H9 (cell line): ENCODE measurements around the gene TMEM119. TPM values are rescaled to one million over a fixed set of nuclear protein-coding genes. Genes with fewer than 3 reads are reported as not detected.

Experiments used
- DNase-seq: peaks from one replicate; pipeline ENCODE4 v3.0.0-alpha.2; 2017
- H2AFZ ChIP-seq: one replicate; pipeline ENCODE4 v1.6.1; 2013; ENCODE audit warnings: mild to moderate bottlenecking, low read length, control low read depth, moderate library complexity
- H2AK5ac ChIP-seq: 2 replicates; pipeline ENCODE4 v1.6.1; 2013; ENCODE audit warnings: low read length, control low read depth, mixed read lengths; ENCODE audit not compliant: insufficient read length
- H2BK120ac ChIP-seq: one replicate; pipeline ENCODE4 v1.6.1; 2013; ENCODE audit warnings: low read depth, mild to moderate bottlenecking, low read length, control low read depth, inconsistent platforms; ENCODE audit not compliant: poor library complexity, severe bottlenecking
- H2BK12ac ChIP-seq: 2 replicates; pipeline ENCODE4 v1.6.1; 2013; ENCODE audit warnings: low read length, control low read depth, mixed read lengths, low read depth; ENCODE audit not compliant: insufficient read length
- H2BK15ac ChIP-seq: 2 replicates; pipeline ENCODE4 v1.6.1; 2013; ENCODE audit warnings: low read depth, low read length, control low read depth
- H2BK20ac ChIP-seq: one replicate; pipeline ENCODE4 v1.6.1; 2013; ENCODE audit warnings: low read depth, mild to moderate bottlenecking, low read length, control low read depth, inconsistent platforms; ENCODE audit not compliant: poor library complexity, severe bottlenecking
- H2BK5ac ChIP-seq: 2 replicates; pipeline ENCODE4 v1.6.1; 2013; ENCODE audit warnings: low read length, control low read depth, mixed read lengths; ENCODE audit not compliant: insufficient read length
- H3K14ac ChIP-seq: 2 replicates; pipeline ENCODE4 v1.6.1; 2013; ENCODE audit warnings: low read length, control low read depth; ENCODE audit not compliant: insufficient read depth
- H3K18ac ChIP-seq: 2 replicates; pipeline ENCODE4 v1.6.1; 2013; ENCODE audit warnings: low read depth, mild to moderate bottlenecking, mixed read lengths, low read length, control low read depth; ENCODE audit not compliant: insufficient read length
- H3K23ac ChIP-seq: 2 replicates; pipeline ENCODE4 v1.6.1; 2013; ENCODE audit warnings: low read length, control low read depth, mixed read lengths, low read depth; ENCODE audit not compliant: insufficient read length
- H3K23me2 ChIP-seq: 2 replicates; pipeline ENCODE4 v1.6.1; 2013; ENCODE audit warnings: low read depth, mild to moderate bottlenecking, mixed read lengths, low read length, control low read depth; ENCODE audit not compliant: insufficient read length, poor library complexity, severe bottlenecking
- H3K27ac ChIP-seq: 2 replicates; pipeline ENCODE4 v1.5.1; 2013; ENCODE audit warnings: low read length, control low read depth, mixed read lengths, low read depth; ENCODE audit not compliant: insufficient read length
- H3K27me3 ChIP-seq: 2 replicates; pipeline ENCODE4 v1.6.1; 2013; ENCODE audit warnings: low read length, control low read depth, inconsistent platforms; ENCODE audit not compliant: insufficient read depth
- H3K4ac ChIP-seq: 2 replicates; pipeline ENCODE4 v1.6.1; 2013; ENCODE audit warnings: low read depth, mild to moderate bottlenecking, control low read depth, inconsistent platforms, low read length, moderate library complexity
- H3K4me1 ChIP-seq: 2 replicates; pipeline ENCODE4 v1.6.1; 2013; ENCODE audit warnings: low read length, control low read depth, inconsistent platforms; ENCODE audit not compliant: insufficient read depth
- H3K4me2 ChIP-seq: 2 replicates; pipeline ENCODE4 v1.6.1; 2013; ENCODE audit warnings: low read length, control low read depth, mixed read lengths; ENCODE audit not compliant: insufficient read length, insufficient read depth
- H3K56ac ChIP-seq: 2 replicates; pipeline ENCODE4 v1.6.1; 2013; ENCODE audit warnings: low read depth, mild to moderate bottlenecking, mixed read lengths, low read length, control low read depth; ENCODE audit not compliant: insufficient read length
- H3K79me1 ChIP-seq: 2 replicates; pipeline ENCODE4 v1.6.1; 2013; ENCODE audit warnings: low read depth, mild to moderate bottlenecking, moderate library complexity, low read length, control low read depth, inconsistent platforms; ENCODE audit not compliant: insufficient read depth, poor library complexity, severe bottlenecking
- H3K79me2 ChIP-seq: 2 replicates; pipeline ENCODE4 v1.6.1; 2013; ENCODE audit warnings: low read length, control low read depth, inconsistent platforms; ENCODE audit not compliant: insufficient read depth
- H3K9ac ChIP-seq: 2 replicates; pipeline ENCODE4 v1.6.1; 2013; ENCODE audit warnings: low read length, control low read depth, mixed read lengths; ENCODE audit not compliant: insufficient read length; ENCODE audit errors: extremely low read depth
- H3K9me3 ChIP-seq: one replicate; pipeline ENCODE4 v1.6.1; 2013; ENCODE audit warnings: low read depth, low read length, inconsistent platforms; ENCODE audit not compliant: control insufficient read depth
- H3T11ph ChIP-seq: one replicate; pipeline ENCODE4 v1.6.1; 2013; ENCODE audit warnings: mild to moderate bottlenecking, low read length, control low read depth, inconsistent platforms
- H4K20me1 ChIP-seq: one replicate; pipeline ENCODE4 v1.6.1; 2013; ENCODE audit not compliant: control insufficient read depth, insufficient read length, insufficient read depth
- H4K5ac ChIP-seq: 2 replicates; pipeline ENCODE4 v1.6.1; 2013; ENCODE audit warnings: low read depth, mild to moderate bottlenecking, mixed read lengths, low read length, control low read depth; ENCODE audit not compliant: insufficient read length
- H4K8ac ChIP-seq: replicated peaks from 2 replicates; pipeline ENCODE4 v1.6.1; 2013; ENCODE audit warnings: low read length, control low read depth, mixed read lengths, low read depth; ENCODE audit not compliant: insufficient read length
- H4K91ac ChIP-seq: 2 replicates; pipeline ENCODE4 v1.6.1; 2013; ENCODE audit warnings: low read depth, mild to moderate bottlenecking, moderate library complexity, mixed read lengths, low read length, control low read depth; ENCODE audit not compliant: insufficient read length
- H3K27ac Mint-ChIP-seq, 3 experiments: 2 replicates in 2 of 3; 3 replicates in 1 of 3; pipeline ENCODE4 v1.8.0; 2020 to 2021; ENCODE audit warnings: mixed read lengths in 3 of 3, mild to moderate bottlenecking in 1 of 3, moderate library complexity in 1 of 3
- H3K27me3 Mint-ChIP-seq: 2 replicates; pipeline ENCODE4 v1.8.0; 2021; ENCODE audit warnings: low read depth, mild to moderate bottlenecking, moderate library complexity, mixed read lengths
- H3K36me3 Mint-ChIP-seq, 3 experiments: 2 replicates in 2 of 3; 3 replicates in 1 of 3; pipeline ENCODE4 v1.8.0; 2020 to 2021; ENCODE audit warnings: low read depth in 3 of 3, mixed read lengths in 3 of 3; ENCODE audit not compliant: insufficient read depth in 1 of 3
- H3K4me1 Mint-ChIP-seq, 2 experiments: 2 replicates each; pipeline ENCODE4 v1.8.0; 2020; ENCODE audit warnings: mixed read lengths in 2 of 2
- H3K4me3 Mint-ChIP-seq, 2 experiments: 2 replicates in 1 of 2; 3 replicates in 1 of 2; pipeline ENCODE4 v1.8.0; 2020 to 2021; ENCODE audit warnings: mild to moderate bottlenecking in 2 of 2, mixed read lengths in 2 of 2, moderate library complexity in 1 of 2
- H3K9me3 Mint-ChIP-seq, 2 experiments: 2 replicates in 1 of 2; 3 replicates in 1 of 2; pipeline ENCODE4 v1.8.0; 2020; ENCODE audit warnings: mild to moderate bottlenecking in 2 of 2, mixed read lengths in 2 of 2, moderate library complexity in 1 of 2
- CTCF ChIP-seq: fragments of 200-600 bp; sonication (generic); conservative IDR thresholded peaks from 3 replicates; pipeline ENCODE4 v1.8.0; 2021; ENCODE audit warnings: antibody characterized with exemption, mild to moderate bottlenecking
- WGBS: extraction: QIAGEN DNeasy Blood & Tissue Kit; methylation state at CpG from one replicate; pipeline ENCODE4 v1.1.7; 2013; ENCODE audit warnings: missing lambda C conversion rate, low lambda C conversion rate, mixed read lengths; ENCODE audit not compliant: insufficient read length; ENCODE audit errors: extremely low coverage; 5-methylcytosine and 5-hydroxymethylcytosine counted together
- total RNA-seq: library from RNA; stranded (reverse); gene quantifications from 2 replicates; pipeline ENCODE4 v1.2.1, GENCODE V29; 2021

TMEM119 gene
- total RNA-seq, 1 experiment from 2014 or later, result not detected

- no peak overlapping the region for H2BK12ac ChIP-seq
- H2AK5ac ChIP-seq, result no peak overlapping the region
- H3K9me3 ChIP-seq, result no peaks in the 10 kb centered on the region
- H3K23me2 ChIP-seq, result no peaks in the 10 kb centered on the region
- H4K20me1 ChIP-seq, result no peaks in the 10 kb centered on the region
- H3K4me2 ChIP-seq, result no peak overlapping the region
- H2BK15ac ChIP-seq, result no peak overlapping the region
- no peaks in the 10 kb centered on the region for H3K4me1 ChIP-seq
- H3K79me1 ChIP-seq, result no peaks in the 10 kb centered on the region
- WGBS, result no CpG with 5 or more reads among the region's 10 CpGs
- H4K5ac ChIP-seq, result no peak overlapping the region
- H3K14ac ChIP-seq, result no peak overlapping the region
- TF ChIP-seq CTCF, result peak; percentile 18; the same call in 1 of the 3 replicates
- H3K4ac ChIP-seq, result no peak overlapping the region
- H3K23ac ChIP-seq, result no peak overlapping the region
- no peak overlapping the region for H2BK5ac ChIP-seq
- no peak overlapping the region for H3K56ac ChIP-seq
- no peaks in the 10 kb centered on the region for H3K79me2 ChIP-seq
- no peak overlapping the region for H2BK120ac ChIP-seq
- H2AFZ ChIP-seq, result no peak overlapping the region
- H3K27ac ChIP-seq, result no peak overlapping the region
- H3K4me1 Mint-ChIP-seq, result peaks cover 14 to 18% of the 10 kb centered on the region in 2 experiments
- no peak overlapping the region for H3K18ac ChIP-seq
- peaks cover 2% of the 10 kb centered on the region; the same call in 1 of the 2 replicates for H3K27me3 Mint-ChIP-seq
- H3T11ph ChIP-seq, result no peak overlapping the region
- H4K91ac ChIP-seq, result no peak overlapping the region
- no peaks in the 10 kb centered on the region for H3K36me3 Mint-ChIP-seq
- no peak for DNase-seq
- no peak overlapping the region for H2BK20ac ChIP-seq
- no peaks in the 10 kb centered on the region for H3K27me3 ChIP-seq
- no peak overlapping the region for H4K8ac ChIP-seq
- no peak overlapping the region for H3K9ac ChIP-seq
- H3K27ac Mint-ChIP-seq, result no peak overlapping the region; a peak in 1 of 7 replicates
- H3K4me3 Mint-ChIP-seq, result no peak overlapping the region
- H3K9me3 Mint-ChIP-seq, result no peaks in the 10 kb centered on the region
Observed at GRCh38 chr12:108599948-108600701, 2.2 kb upstream of the TMEM119 start.
